ENCODE data around the gene RNPEPL1. TPM values are rescaled to one million over a fixed set of nuclear protein-coding genes. Genes with fewer than 3 reads are reported as not detected.

The RNPEPL1 gene
- total RNA-seq, 4 donors from 2014 or later: 49.1 to 127 (median 55.5) TPM

DNA sequence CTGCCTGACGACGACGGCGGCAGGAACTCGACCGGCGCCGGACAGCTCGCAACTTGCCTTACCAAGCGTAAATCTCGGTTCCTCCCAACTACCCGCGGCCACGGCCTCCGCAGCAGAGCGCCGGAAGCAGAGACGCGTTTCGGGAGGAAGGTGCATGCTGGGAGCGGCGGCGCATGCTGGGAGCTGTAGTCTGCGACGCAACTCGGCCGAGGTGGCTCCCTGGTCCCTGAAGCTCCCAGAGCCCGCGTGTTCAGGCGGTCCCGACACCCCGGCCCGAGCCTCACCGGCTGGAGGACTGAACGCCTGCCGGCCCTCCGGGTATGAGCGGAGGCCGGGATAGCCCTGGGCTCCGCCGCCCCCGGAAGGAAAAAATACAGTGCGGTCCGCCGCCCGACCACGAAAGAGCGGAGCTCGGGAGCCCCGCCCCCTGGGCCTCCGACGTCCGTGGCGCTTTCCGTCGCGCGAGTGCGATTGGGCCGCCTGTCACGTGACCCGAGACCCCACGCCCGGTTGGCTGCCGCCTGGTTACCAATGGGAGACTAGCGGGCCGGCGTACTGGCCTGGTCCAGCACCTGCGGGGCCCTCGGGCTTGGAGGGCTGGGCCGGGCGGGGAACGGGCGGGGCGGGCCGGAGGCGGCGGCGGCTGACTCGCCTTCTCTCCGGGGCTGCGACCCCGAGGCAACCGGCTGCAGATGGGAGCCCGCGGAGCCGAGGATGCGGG, 18.1 kb downstream of the RNPEPL1 start, which contains the start of gene CAPN10:
TSS of gene CAPN10 (plus strand) at position 537 of the 721 bp plus-strand sequence. CDS start at position 715, 178 bp downstream.
- no peaks in the 10 kb centered on the region for H3K27me3 ChIP-seq
- no CpG with 5 or more reads among the region's 88 CpGs for WGBS, 2 donors (ENCODE audit: low coverage in 1 of 2)
- H3K4me3 ChIP-seq: peak within 1 kb of the TSS; percentile 55 to 70
- H3K4me1 ChIP-seq: peaks cover 0 to 60% (median 27%) of the 10 kb centered on the region in 3 donors
- H3K36me3 ChIP-seq: peaks cover 0 to 23% of the 10 kb centered on the region in 2 donors
- no peaks in the 10 kb centered on the region for H3K9me3 ChIP-seq
- no peak for TF ChIP-seq EP300 (IDR thresholded peaks at IDR 0.05)
- TF ChIP-seq POLR2AphosphoS5 (IDR thresholded peaks at IDR 0.05): peak; percentile 68
- TF ChIP-seq CTCF (IDR thresholded peaks at IDR 0.05): peak in 2 of 4 experiments; percentile 8 to 21
- TF ChIP-seq POLR2A (IDR thresholded peaks at IDR 0.05): peak; percentile 51 to 60
- peak within 1 kb of the TSS; percentile 85 to 93 (median 91) for H3K27ac ChIP-seq
- peak; percentile 98 for ATAC-seq

DNA sequence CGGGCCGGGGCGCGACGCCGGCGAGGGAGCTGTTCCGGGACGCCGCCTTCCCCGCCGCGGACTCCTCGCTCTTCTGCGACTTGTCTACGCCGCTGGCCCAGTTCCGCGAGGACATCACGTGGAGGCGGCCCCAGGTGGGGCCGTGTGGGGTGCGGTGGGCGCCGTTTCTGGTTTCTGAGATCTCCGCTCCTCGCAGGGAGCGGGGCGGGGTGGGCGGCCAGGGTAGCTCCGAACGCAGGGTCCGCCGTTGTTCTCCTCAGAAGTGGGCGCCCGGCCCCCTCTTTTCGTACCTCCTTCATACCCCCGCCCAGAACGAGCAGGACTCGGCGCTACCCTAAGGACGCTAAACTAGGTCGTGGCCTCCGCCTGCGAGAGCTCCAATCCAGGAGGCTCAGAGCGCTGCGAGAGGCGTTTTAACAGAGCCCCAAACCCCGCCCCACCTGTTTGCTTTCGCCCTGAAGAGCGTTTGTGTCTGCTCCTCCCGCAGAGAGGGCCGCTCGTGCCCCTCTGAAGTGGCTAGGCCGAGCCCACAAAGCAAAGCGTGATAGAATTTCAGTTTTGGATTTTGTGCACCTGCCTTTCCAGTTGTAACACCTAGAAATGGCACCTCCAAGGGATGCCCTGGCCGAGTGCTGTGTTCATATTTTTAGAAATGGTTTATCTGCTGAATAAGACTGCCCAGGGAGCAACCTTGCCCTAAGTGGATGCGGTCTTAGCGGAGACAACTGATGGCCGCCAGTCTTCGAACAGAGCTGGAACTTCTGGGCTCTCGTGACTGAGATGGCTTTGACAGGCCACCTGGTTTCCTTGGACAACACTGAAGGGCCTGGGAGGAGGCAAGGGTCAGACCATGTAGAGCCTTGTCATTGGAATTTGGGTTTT, 18.9 kb downstream of the RNPEPL1 start:
- Histone ChIP-seq H3K27ac (peak overlapping the region; percentile 0 to 93 (median 91)), H3K9me3 (no peaks in the 10 kb centered on the region), H3K4me3 (peak overlapping the region; percentile 55 to 70), H3K4me1 (peaks cover 0 to 60% (median 27%) of the 10 kb centered on the region in 3 donors), H3K36me3 (peaks cover 0 to 30% of the 10 kb centered on the region in 2 donors), H3K27me3 (no peaks in the 10 kb centered on the region)
- TF ChIP-seq POLR2AphosphoS5 (IDR thresholded peaks at IDR 0.05) (no peak), CTCF (IDR thresholded peaks at IDR 0.05) (no peak), POLR2A (IDR thresholded peaks at IDR 0.05) (no peak), EP300 (IDR thresholded peaks at IDR 0.05) (no peak)
- 0% methylated on average over 1 of the region's 62 CpGs; no CpG with 5 or more reads in 1 of the 2 donors for WGBS, 2 donors (ENCODE audit: low coverage in 1 of 2)
- ATAC-seq: peak; percentile 32

DNA sequence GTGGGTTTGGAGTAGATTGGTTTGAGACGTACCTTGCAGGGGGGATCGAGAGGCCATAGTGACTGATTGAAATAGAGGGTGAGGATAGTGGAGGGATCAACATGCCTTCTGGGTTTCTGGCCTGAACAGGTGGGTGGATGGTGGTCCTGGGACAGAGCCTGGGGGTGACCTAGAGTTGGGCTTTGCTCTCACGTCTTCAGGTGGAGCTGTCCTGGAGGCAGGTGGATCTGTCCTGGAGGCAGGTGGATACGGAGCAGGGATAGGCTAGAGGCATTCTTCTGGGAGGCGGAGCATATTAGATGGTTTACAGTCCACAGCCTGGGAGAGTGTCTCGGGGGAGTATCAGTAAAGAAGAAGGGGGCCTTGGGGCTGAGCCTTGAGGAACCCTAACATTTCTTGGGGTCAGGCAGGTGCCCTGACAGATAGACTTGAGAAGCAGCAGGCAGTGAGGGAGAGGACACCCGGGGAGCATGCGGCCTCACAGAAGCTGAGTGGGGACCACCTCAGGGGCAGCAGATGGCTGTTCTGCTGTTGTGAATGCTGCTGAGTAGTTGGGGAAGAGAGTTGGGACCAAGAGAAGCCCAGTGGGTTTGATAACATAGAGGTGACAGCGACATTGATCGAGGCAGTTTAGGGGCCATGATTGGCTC, 19.8 kb downstream of the RNPEPL1 start:
- 71% methylated on average over 4 to 10 of the region's 10 CpGs for WGBS, 2 donors (ENCODE audit: low coverage in 1 of 2)
- no peaks in the 10 kb centered on the region for H3K27me3 ChIP-seq
- H3K4me3 ChIP-seq: peak overlapping the region in 1 of 2 donors; percentile 70
- H3K27ac ChIP-seq: no peak overlapping the region
- peaks cover 0 to 54% (median 27%) of the 10 kb centered on the region in 3 donors for H3K4me1 ChIP-seq
- no peak for ATAC-seq
- H3K36me3 ChIP-seq: peaks cover 0 to 40% of the 10 kb centered on the region in 2 donors
- TF ChIP-seq POLR2AphosphoS5 (IDR thresholded peaks at IDR 0.05) (no peak), CTCF (IDR thresholded peaks at IDR 0.05) (no peak), POLR2A (IDR thresholded peaks at IDR 0.05) (no peak), EP300 (IDR thresholded peaks at IDR 0.05) (no peak)
- H3K9me3 ChIP-seq: no peaks in the 10 kb centered on the region

DNA sequence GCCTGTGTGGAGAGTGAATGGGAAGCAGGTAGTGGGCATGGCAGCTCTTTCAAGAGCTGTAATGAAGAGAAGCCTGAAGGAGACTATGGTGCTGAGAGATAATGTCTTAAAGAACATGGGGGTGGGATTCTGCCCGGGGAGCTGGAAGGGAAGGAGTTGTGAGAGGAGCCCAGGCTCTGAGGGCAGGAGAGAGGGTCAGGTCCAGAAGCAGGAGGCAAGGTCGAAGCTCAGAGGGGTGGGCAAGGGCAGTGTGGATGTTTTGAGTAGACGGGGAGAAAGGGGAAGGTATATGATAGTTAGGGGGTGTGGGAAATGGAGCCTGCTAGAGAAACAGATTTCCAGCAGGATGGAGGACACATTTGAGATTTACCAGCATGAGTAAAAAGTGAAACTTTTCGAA, 20.4 kb downstream of the RNPEPL1 start:
- TF ChIP-seq EP300 (IDR thresholded peaks at IDR 0.05) (no peak), POLR2A (IDR thresholded peaks at IDR 0.05) (no peak), CTCF (IDR thresholded peaks at IDR 0.05) (no peak), POLR2AphosphoS5 (IDR thresholded peaks at IDR 0.05) (no peak)
- Histone ChIP-seq H3K27ac (no peak overlapping the region), H3K9me3 (no peaks in the 10 kb centered on the region), H3K27me3 (no peaks in the 10 kb centered on the region), H3K4me1 (peaks cover 0 to 54% (median 27%) of the 10 kb centered on the region in 3 donors), H3K36me3 (peaks cover 0 to 45% of the 10 kb centered on the region in 2 donors), H3K4me3 (no peak overlapping the region)
- ATAC-seq: no peak
- 76 to 81% methylated on average over 4 of the region's 4 CpGs for WGBS, 2 donors (ENCODE audit: low coverage in 1 of 2)
